Ecto neural progenitor cell (in vitro differentiated cells): ENCODE data around the gene LUC7L.
"Not testable (repeated sequence)": the region's sequence is repeated elsewhere in the genome, so short reads cannot be mapped to it uniquely, and the experiment has no call there.

Source experiments
- DNase-seq: peaks from one replicate; pipeline ENCODE4 v3.0.0-alpha.2; 2018; ENCODE audit warnings: low spot score

The LUC7L gene

DNA sequence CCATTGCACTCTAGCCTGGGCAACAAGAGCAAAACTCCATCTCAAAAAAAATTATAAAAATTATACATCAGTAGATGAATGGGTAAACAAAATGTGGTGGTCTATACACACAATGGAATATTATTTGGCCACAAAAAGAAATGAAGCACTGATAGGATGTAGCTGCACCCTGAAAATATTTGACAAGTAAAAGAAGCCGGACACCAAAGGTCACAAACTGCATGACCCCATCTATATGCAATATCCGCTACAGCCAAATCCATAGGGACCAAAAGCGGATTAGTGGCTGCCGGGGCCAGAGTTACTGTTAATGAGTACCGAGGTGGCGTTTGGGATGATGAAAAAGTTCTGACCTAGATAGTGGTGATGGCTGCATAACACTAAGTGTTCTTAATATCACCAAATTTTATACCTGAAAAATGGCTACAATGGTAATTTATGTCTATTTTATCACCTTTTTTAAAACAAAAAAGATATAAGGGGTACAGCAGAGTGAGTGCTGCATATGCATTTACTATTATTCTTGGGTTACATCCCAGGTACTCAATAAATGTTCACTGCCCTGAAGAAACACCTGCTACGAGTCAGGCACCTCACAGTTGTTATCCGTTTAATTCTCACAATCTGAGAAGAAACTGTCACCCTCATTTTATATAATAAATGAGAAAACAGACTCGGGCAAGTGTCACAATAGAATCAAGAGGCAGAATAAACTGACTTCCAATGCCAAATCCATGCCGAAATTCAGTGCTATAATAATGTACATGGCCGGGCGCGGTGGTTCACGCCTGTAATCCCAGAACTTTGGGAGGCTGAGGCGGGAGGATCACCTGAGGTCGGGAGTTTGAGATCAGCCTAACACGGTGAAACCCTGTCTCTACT lies 49.8 kb downstream of the LUC7L start:
- DNase-seq, result no peak

DNA sequence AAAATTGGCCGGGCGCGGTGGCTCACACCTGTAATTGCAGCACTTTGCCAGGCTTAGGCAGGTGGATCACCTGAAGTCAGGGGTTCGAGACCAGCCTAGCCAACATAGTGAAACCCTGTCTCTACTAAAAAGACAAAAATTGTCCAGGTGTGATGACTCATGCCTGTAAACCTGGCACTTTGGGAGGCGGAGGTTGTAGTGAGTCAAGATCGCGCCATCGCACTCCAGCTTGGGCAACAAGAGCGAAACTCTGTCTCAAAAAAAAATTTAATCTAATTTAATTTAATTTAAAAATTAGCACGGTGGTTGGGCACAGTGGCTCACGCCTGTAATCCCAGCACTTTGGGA lies 50.6 kb downstream of the LUC7L start:
- DNase-seq, result no peak

DNA sequence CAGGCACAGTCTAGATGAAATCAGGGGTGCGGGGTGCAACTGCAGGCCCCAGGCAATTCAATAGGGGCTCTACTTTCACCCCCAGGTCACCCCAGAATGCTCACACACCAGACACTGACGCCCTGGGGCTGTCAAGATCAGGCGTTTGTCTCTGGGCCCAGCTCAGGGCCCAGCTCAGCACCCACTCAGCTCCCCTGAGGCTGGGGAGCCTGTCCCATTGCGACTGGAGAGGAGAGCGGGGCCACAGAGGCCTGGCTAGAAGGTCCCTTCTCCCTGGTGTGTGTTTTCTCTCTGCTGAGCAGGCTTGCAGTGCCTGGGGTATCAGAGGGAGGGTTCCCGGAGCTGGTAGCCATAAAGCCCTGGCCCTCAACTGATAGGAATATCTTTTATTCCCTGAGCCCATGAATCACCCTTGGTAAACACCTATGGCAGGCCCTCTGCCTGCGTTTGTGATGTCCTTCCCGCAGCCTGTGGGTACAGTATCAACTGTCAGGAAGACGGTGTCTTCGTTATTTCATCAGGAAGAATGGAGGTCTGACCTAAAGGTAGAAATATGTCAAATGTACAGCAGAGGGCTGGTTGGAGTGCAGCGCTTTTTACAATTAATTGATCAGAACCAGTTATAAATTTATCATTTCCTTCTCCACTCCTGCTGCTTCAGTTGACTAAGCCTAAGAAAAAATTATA lies 51.1 kb downstream of the LUC7L start:
- DNase-seq, result no peak

DNA sequence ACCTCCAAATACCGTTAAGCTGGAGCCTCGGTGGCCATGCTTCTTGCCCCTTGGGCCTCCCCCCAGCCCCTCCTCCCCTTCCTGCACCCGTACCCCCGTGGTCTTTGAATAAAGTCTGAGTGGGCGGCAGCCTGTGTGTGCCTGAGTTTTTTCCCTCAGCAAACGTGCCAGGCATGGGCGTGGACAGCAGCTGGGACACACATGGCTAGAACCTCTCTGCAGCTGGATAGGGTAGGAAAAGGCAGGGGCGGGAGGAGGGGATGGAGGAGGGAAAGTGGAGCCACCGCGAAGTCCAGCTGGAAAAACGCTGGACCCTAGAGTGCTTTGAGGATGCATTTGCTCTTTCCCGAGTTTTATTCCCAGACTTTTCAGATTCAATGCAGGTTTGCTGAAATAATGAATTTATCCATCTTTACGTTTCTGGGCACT lies 51.8 kb downstream of the LUC7L start:
- no peak for DNase-seq

DNA sequence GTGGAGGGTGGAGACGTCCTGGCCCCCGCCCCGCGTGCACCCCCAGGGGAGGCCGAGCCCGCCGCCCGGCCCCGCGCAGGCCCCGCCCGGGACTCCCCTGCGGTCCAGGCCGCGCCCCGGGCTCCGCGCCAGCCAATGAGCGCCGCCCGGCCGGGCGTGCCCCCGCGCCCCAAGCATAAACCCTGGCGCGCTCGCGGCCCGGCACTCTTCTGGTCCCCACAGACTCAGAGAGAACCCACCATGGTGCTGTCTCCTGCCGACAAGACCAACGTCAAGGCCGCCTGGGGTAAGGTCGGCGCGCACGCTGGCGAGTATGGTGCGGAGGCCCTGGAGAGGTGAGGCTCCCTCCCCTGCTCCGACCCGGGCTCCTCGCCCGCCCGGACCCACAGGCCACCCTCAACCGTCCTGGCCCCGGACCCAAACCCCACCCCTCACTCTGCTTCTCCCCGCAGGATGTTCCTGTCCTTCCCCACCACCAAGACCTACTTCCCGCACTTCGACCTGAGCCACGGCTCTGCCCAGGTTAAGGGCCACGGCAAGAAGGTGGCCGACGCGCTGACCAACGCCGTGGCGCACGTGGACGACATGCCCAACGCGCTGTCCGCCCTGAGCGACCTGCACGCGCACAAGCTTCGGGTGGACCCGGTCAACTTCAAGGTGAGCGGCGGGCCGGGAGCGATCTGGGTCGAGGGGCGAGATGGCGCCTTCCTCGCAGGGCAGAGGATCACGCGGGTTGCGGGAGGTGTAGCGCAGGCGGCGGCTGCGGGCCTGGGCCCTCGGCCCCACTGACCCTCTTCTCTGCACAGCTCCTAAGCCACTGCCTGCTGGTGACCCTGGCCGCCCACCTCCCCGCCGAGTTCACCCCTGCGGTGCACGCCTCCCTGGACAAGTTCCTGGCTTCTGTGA lies 52.5 kb downstream of the LUC7L start, which contains the start of gene HBA1:
HBA1 (plus strand) TSS at position 204 of the 906 bp plus-strand sequence; CDS start at position 241, 37 bp downstream.
- not testable (repeated sequence) for DNase-seq

DNA sequence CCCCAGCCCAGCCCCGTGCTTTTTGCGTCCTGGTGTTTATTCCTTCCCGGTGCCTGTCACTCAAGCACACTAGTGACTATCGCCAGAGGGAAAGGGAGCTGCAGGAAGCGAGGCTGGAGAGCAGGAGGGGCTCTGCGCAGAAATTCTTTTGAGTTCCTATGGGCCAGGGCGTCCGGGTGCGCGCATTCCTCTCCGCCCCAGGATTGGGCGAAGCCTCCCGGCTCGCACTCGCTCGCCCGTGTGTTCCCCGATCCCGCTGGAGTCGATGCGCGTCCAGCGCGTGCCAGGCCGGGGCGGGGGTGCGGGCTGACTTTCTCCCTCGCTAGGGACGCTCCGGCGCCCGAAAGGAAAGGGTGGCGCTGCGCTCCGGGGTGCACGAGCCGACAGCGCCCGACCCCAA lies 53.2 kb downstream of the LUC7L start:
- not testable (repeated sequence) for DNase-seq

DNA sequence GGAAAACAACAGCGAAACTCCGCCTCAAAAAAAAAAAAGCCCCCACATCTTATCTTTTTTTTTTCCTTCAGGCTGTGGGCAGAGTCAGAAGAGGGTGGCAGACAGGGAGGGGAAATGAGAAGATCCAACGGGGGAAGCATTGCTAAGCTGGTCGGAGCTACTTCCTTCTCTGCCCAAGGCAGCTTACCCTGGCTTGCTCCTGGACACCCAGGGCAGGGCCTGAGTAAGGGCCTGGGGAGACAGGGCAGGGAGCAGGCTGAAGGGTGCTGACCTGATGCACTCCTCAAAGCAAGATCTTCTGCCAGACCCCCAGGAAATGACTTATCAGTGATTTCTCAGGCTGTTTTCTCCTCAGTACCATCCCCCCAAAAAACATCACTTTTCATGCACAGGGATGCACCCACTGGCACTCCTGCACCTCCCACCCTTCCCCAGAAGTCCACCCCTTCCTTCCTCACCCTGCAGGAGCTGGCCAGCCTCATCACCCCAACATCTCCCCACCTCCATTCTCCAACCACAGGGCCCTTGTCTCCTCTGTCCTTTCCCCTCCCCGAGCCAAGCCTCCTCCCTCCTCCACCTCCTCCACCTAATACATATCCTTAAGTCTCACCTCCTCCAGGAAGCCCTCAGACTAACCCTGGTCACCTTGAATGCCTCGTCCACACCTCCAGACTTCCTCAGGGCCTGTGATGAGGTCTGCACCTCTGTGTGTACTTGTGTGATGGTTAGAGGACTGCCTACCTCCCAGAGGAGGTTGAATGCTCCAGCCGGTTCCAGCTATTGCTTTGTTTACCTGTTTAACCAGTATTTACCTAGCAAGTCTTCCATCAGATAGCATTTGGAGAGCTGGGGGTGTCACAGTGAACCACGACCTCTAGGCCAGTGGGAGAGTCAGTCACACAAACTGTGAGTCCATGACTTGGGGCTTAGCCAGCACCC lies 54.0 kb downstream of the LUC7L start:
- no peak for DNase-seq

DNA sequence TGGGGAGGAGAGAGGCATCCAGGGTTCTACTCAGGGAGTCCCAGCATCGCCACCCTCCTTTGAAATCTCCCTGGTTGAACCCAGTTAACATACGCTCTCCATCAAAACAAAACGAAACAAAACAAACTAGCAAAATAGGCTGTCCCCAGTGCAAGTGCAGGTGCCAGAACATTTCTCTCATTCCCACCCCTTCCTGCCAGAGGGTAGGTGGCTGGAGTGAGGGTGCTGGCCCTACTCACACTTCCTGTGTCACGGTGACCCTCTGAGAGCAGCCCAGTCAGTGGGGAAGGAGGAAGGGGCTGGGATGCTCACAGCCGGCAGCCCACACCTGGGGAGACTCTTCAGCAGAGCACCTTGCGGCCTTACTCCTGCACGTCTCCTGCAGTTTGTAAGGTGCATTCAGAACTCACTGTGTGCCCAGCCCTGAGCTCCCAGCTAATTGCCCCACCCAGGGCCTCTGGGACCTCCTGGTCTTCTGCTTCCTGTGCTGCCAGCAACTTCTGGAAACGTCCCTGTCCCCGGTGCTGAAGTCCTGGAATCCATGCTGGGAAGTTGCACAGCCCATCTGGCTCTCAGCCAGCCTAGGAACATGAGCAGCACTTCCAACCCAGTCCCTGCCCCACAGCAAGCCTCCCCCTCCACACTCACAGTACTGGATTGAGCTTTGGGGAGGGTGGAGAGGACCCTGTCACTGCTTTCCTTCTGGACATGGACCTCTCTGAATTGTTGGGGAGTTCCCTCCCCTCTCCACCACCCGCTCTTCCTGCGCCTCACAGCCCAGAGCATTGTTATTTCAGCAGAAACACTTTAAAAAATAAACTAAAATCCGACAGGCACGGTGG lies 55.1 kb downstream of the LUC7L start:
- DNase-seq, result not testable (repeated sequence)

DNA sequence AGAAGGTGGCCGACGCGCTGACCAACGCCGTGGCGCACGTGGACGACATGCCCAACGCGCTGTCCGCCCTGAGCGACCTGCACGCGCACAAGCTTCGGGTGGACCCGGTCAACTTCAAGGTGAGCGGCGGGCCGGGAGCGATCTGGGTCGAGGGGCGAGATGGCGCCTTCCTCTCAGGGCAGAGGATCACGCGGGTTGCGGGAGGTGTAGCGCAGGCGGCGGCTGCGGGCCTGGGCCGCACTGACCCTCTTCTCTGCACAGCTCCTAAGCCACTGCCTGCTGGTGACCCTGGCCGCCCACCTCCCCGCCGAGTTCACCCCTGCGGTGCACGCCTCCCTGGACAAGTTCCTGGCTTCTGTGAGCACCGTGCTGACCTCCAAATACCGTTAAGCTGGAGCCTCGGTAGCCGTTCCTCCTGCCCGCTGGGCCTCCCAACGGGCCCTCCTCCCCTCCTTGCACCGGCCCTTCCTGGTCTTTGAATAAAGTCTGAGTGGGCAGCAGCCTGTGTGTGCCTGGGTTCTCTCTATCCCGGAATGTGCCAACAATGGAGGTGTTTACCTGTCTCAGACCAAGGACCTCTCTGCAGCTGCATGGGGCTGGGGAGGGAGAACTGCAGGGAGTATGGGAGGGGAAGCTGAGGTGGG lies 55.9 kb downstream of the LUC7L start:
- not testable (repeated sequence) for DNase-seq

DNA sequence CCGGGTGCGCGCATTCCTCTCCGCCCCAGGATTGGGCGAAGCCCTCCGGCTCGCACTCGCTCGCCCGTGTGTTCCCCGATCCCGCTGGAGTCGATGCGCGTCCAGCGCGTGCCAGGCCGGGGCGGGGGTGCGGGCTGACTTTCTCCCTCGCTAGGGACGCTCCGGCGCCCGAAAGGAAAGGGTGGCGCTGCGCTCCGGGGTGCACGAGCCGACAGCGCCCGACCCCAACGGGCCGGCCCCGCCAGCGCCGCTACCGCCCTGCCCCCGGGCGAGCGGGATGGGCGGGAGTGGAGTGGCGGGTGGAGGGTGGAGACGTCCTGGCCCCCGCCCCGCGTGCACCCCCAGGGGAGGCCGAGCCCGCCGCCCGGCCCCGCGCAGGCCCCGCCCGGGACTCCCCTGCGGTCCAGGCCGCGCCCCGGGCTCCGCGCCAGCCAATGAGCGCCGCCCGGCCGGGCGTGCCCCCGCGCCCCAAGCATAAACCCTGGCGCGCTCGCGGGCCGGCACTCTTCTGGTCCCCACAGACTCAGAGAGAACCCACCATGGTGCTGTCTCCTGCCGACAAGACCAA lies 56.8 kb downstream of the LUC7L start, which contains the start of gene HBA2:
HBA2 (plus strand) TSS at position 503 of the 568 bp plus-strand sequence; CDS start at position 540, 37 bp downstream.
- DNase-seq, result not testable (repeated sequence)

DNA sequence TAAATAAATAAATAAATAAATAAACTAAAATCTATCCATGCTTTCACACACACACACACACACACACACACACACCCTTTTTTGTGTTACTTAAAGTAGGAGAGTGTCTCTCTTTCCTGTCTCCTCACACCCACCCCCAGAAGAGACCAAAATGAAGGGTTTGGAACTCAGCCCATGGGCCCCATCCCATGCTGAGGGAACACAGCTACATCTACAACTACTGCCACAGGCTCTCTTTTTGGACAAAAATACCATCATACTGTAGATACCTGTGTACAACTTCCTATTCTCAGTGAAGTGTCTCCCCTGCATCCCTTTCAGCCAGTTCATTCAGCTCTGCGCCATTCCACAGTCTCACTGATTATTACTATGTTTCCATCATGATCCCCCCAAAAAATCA lies 58.5 kb downstream of the LUC7L start:
- DNase-seq, result no peak

DNA sequence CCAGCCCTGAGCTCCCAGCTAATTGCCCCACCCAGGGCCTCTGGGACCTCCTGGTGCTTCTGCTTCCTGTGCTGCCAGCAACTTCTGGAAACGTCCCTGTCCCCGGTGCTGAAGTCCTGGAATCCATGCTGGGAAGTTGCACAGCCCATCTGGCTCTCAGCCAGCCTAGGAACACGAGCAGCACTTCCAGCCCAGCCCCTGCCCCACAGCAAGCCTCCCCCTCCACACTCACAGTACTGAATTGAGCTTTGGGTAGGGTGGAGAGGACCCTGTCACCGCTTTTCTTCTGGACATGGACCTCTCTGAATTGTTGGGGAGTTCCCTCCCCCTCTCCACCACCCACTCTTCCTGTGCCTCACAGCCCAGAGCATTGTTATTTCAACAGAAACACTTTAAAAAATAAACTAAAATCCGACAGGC lies 59.2 kb downstream of the LUC7L start:
- not testable (repeated sequence) for DNase-seq

DNA sequence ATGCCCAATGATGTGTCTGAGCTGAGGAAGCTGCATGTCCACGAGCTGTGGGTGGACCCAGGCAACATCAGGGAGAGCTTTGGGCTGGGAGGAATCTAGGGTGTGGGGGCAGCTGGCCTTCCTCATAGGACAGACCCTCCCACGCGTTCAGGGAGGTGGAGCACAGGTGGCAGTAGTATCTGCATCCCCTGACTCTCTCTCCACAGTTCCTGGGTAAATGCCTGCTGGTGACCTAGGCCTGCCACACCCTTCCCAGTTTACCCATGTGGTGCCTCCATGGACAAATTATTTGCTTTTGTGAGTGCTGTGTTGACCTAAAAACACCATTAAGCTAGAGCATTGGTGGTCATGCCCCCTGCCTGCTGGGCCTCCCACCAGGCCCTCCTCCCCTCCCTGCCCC lies 60.2 kb downstream of the LUC7L start:
- no peak for DNase-seq

DNA sequence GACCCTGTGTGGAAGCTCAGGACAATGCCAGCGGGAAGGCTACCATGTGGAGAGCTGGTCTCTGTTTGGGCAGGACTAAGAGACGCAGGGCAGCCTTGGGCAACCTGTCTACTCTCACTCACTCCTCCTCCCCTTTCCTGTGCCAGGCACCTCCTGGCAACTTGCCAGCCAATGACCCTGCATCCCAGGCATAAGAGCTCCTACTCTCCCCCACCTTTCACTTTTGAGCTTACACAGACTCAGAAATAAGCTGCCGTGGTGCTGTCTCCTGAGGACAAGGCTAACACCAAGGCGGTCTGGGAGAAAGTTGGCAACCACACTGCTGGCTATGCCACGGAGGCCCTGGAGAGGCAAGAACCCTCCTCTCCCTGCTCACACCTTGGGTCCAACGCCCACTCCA lies 60.8 kb downstream of the LUC7L start:
- DNase-seq, result no peak

DNA sequence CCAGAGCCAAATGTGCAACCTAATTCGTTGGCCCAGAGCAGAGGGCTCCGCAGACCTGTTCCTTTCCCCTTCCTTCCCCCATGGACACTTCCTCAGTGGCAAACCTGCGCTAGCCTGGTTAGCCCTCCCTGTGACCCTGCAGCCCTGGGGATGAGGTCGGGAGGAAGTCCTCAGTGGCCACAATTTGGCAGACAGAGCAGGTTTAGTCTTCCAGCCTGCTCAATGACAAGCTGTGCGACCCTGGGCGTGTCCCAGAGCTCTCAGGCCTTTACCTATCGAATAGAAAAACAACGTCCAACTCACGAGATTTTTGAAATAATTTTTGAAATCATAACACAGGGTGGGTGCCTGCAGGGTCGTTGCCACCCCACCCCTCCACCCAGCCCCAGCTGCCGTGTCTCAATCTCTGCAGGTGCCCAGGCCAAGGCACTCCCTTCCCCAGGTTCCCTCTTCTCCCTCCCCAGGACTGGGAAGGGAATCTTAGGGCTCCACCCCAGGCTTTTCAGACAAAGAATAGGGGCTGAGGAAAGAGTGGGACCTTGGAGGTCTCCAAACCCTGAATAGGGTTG lies 62.0 kb downstream of the LUC7L start:
- DNase-seq, result no peak

DNA sequence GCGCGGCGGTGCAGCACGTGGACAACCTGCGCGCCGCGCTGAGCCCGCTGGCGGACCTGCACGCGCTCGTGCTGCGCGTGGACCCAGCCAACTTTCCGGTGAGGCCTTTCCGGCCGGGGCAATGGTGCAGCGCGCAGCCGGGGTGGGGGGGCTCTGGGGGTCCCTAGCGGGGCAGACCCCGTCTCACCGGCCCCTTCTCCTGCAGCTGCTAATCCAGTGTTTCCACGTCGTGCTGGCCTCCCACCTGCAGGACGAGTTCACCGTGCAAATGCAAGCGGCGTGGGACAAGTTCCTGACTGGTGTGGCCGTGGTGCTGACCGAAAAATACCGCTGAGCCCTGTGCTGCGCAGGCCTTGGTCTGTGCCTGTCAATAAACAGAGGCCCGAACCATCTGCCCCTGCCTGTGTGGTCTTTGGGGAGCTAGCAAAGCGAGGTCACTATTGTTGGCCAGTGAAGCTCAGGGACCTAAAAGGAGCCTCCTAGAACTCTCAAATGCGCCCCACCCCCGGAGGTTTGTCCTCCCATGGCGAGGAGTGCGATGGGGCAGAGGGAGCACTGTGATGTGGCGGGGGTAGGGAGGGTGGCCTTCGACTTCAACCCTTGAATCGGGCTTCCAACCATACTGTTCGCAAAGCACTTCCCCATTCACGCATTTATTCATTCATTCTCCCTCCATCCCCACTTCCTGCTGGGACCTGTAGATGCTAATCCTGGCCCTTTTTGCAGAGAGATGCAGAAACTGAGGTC lies 62.7 kb downstream of the LUC7L start:
- no peak for DNase-seq

DNA sequence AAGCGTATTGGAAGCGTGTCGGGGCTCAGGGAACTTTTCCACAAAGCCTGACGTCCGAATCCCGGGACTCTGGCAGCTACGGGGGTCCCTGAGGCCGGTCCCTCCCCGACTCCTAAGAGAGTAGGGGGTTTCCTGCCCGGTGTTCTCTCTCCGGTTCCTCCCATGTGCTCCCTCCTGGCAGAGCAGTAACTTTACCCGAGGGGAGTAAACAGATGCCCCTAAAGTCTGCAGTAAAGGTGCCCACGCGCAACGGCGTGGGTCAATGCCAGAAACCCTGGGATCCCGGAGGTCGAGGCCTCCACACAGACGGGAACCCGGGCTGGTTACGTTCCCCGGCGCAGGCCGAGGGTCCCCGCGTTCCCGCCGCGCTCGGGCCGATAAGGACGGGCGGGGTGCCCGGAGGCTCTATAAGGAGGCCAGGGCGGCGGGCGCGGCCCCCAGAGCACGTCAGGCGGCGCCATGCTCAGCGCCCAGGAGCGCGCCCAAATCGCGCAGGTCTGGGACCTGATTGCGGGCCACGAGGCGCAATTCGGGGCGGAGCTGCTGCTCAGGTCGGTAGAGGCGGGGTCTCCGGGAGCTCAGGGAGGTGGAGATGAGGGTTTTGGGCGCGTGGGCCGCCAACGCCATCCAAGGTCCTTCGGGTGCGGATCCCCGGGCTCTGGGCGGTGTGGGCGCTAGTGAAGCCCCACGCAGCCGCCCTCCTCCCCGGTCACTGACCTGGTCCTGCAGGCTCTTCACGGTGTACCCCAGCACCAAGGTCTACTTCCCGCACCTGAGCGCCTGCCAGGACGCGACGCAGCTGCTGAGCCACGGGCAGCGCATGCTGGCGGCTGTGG lies 63.5 kb downstream of the LUC7L start, which contains the start of gene HBM:
HBM (plus strand) TSS at position 440 of the 836 bp plus-strand sequence; CDS start at position 460, 20 bp downstream.
- DNase-seq, result no peak
